Small intestine (tissue), 7 donors: Measurements from ENCODE around the gene BFAR. TPM values are rescaled to one million over a fixed set of nuclear protein-coding genes. Genes with fewer than 3 reads are reported as not detected.
"Not testable (repeated sequence)": the region's sequence is repeated elsewhere in the genome, so short reads cannot be mapped to it uniquely, and the experiment has no call there.

Experiments
- DNase-seq, 2 donors: peaks; one replicate each; pipeline versions ENCODE4 v3.0.0 to v3.0.0-alpha.2; 2013
- FAIRE-seq: peaks from 2 replicates; lab custom pipeline; 2012; peaks lifted over from hg19 to GRCh38; lab: Jason Lieb, UNC
- H3K27ac ChIP-seq, 3 donors: one replicate each; pipeline ENCODE4 v1.5.1; 2013; ENCODE audit warnings: low read length in 2 of 3, mild to moderate bottlenecking in 2 of 3, control low read depth in 1 of 3, inconsistent platforms in 1 of 3, low read depth in 1 of 3, moderate library complexity in 1 of 3
- H3K27me3 ChIP-seq, 3 donors: one replicate each; pipeline ENCODE4 v1.6.1; 2013; ENCODE audit warnings: low read length in 3 of 3, inconsistent platforms in 1 of 3; ENCODE audit not compliant: control insufficient read depth in 3 of 3, insufficient read depth in 3 of 3
- H3K36me3 ChIP-seq, 3 donors: one replicate each; pipeline ENCODE4 v1.6.1; 2013; ENCODE audit warnings: low read length in 3 of 3, inconsistent platforms in 1 of 3, low read depth in 1 of 3, mild to moderate bottlenecking in 1 of 3, moderate library complexity in 1 of 3; ENCODE audit not compliant: control insufficient read depth in 3 of 3, insufficient read depth in 2 of 3
- H3K4me1 ChIP-seq, 3 donors: one replicate each; pipeline ENCODE4 v1.6.1; 2013; ENCODE audit warnings: low read length in 2 of 3, inconsistent platforms in 1 of 3, low read depth in 1 of 3, mild to moderate bottlenecking in 1 of 3, moderate library complexity in 1 of 3; ENCODE audit not compliant: control insufficient read depth in 3 of 3, insufficient read depth in 2 of 3
- H3K4me3 ChIP-seq, 3 donors: one replicate each; pipeline ENCODE4 v1.5.1; 2013; ENCODE audit warnings: low read length in 3 of 3, control low read depth in 1 of 3, inconsistent platforms in 1 of 3, low read depth in 1 of 3, mild to moderate bottlenecking in 1 of 3, moderate library complexity in 1 of 3
- H3K9me3 ChIP-seq, 2 donors: one replicate each; pipeline ENCODE4 v1.6.1; 2013; ENCODE audit warnings: low read depth in 1 of 2, low read length in 1 of 2; ENCODE audit not compliant: control insufficient read depth in 2 of 2, insufficient read depth in 1 of 2
- WGBS, 3 donors: extraction: QIAGEN DNeasy Blood & Tissue Kit; methylation state at CpG; one replicate each; pipeline ENCODE4 v1.1.7; 2013; 5-methylcytosine and 5-hydroxymethylcytosine counted together
- polyA plus RNA-seq, 4 donors: library from polyadenylated mRNA; stranded (reverse) in 3 of 4; unstranded in 1 of 4; fragments of 200-250 nt in 3 of 4; fragments of 120-200 nt in 1 of 4; gene quantifications; one replicate each; pipeline versions ENCODE4 v1.2.1 to v1.2.3, GENCODE V29; 2013
- donor health status: healthy with polysubstance abuse.
- donor health status: control.
- donor health status: control.
- donor health status: Bipolar disorder and iron deficiency.
- donor health status: healthy.

The BFAR gene
- polyA plus RNA-seq, 4 donors, result 38.9 to 62.1 (median 43.7) TPM

GRCh38 chr16:14668556-14669223 is 35.9 kb downstream of the BFAR start:
- Histone ChIP-seq H3K4me3 (no peak overlapping the region), H3K4me1 (peaks cover 0 to 14% (median 3%) of the 10 kb centered on the region in 3 donors), H3K27ac (peak overlapping the region in 2 of 3 donors; percentile 75 to 85), H3K36me3 (peaks cover 13 to 38% (median 13%) of the 10 kb centered on the region in 3 donors), H3K27me3 (no peaks in the 10 kb centered on the region), H3K9me3 (no peaks in the 10 kb centered on the region)
- FAIRE-seq (no peak), DNase-seq (peak in 1 of 2 donors; percentile 89)
- WGBS, 3 donors, result 17 to 56% (median 43%) methylated on average over 7 of the region's 7 CpGs

DNA sequence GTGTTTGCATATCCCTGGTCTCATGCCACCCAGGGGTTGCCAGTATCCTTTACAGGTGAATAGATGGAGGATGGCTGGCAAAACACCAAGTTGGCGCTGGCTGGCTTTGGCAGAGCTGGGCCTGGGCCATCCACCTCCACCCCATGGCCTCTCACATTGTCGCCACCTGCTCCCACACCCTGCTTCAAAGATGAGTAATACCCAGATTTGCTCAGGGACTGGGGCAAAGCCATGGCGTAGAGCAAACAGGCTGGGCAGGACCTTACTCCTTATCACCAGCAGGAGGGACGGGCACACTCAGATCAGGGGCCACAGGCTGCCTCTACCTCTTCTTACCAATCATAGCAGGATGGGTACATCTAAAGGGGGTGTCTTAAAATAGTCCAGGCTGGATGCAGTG is 37.0 kb downstream of the BFAR start:
- H3K36me3 ChIP-seq, result peaks cover 10 to 30% (median 13%) of the 10 kb centered on the region in 3 donors
- H3K9me3 ChIP-seq, result no peaks in the 10 kb centered on the region
- H3K4me1 ChIP-seq, result peaks cover 0 to 14% (median 3%) of the 10 kb centered on the region in 3 donors
- peak overlapping the region in 2 of 3 donors; percentile 14 to 88 for H3K27ac ChIP-seq
- DNase-seq (peak in 1 of 2 donors; percentile 95), FAIRE-seq (no peak)
- H3K4me3 ChIP-seq, result no peak overlapping the region
- 11 to 64% (median 25%) methylated on average over 4 of the region's 4 CpGs for WGBS, 3 donors
- no peaks in the 10 kb centered on the region for H3K27me3 ChIP-seq

GRCh38 chr16:14672403-14672971 is 39.7 kb downstream of the BFAR start:
- DNase-seq, result peak in 1 of 2 donors; percentile 67
- H3K9me3 ChIP-seq, result no peaks in the 10 kb centered on the region
- H3K36me3 ChIP-seq, result peaks cover 3 to 15% (median 4%) of the 10 kb centered on the region in 3 donors
- no peak overlapping the region for H3K4me3 ChIP-seq
- no peak for FAIRE-seq
- no peaks in the 10 kb centered on the region for H3K27me3 ChIP-seq
- peaks cover 0 to 11% (median under 1%) of the 10 kb centered on the region in 3 donors for H3K4me1 ChIP-seq
- 20 to 44% (median 35%) methylated on average over 7 of the region's 7 CpGs for WGBS, 3 donors
- H3K27ac ChIP-seq, result peak overlapping the region in 2 of 3 donors; percentile 14 to 73

DNA sequence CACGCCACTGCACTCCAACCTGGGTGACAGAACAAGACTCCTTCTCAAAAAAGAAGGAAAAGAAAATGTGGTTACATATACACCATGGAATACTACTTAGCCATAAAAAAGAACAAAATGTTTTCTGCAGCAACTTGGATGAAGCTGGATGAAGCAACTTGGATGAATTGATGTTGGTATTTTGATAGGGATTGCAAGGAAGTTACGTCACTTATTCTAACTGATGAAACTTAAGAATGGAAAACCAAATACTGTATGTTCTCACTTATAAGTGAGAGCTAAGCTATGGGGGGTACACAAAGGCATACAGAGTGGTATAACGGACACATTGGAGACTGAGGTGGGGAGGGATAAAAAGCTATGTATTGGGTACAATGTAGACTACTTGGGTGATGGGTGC is 43.9 kb downstream of the BFAR start:
- DNase-seq (no peak), FAIRE-seq (no peak)
- H3K27me3 ChIP-seq, result no peaks in the 10 kb centered on the region
- H3K4me3 ChIP-seq, result no peak overlapping the region
- no peaks in the 10 kb centered on the region for H3K36me3 ChIP-seq
- 88 to 92% (median 90%) methylated on average over 3 of the region's 3 CpGs for WGBS, 3 donors
- H3K9me3 ChIP-seq, result no peaks in the 10 kb centered on the region
- no peak overlapping the region for H3K27ac ChIP-seq
- H3K4me1 ChIP-seq, result peaks cover 0 to 5% (median 0%) of the 10 kb centered on the region in 3 donors

GRCh38 chr16:14677627-14678026 is 44.9 kb downstream of the BFAR start:
- FAIRE-seq, result no peak
- DNase-seq, result no peak
- peaks cover 0 to under 1% (median 0%) of the 10 kb centered on the region in 3 donors for H3K4me1 ChIP-seq

DNA sequence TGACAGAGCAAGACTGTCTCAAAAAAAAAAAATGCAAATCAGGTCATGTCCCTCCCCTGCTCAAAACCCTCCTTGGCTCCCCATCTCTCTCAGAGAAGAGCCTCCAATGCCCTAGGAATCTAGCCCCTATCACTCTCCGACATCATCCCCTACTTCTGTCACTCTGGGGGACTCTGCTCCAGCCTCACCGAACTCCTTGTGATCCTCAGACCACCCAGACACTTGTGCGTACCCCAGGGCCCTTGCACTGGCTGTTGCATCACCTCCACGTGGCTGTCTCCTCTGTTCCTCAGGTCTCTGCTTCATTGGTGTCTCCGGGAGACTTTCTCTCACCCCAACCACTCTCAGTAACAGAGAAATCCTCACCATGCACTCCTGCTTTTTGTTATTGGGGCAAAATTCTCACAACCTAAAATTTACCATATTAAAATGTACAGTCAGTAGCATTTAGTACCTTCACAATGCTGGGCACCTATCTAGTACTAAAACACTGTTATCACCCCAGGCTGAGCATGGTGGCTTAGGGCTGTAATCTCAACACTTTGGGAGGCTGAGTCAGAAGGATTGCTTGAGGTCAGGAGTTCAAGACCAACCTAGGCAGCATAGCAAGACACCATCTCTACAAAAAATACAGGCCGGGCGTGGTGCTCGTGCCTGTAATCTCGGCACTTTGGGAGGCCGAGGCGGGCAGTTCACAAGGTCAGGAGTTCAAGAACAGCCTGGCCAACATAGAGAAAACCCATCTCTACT is 46.2 kb downstream of the BFAR start:
- Histone ChIP-seq H3K36me3 (no peaks in the 10 kb centered on the region), H3K4me1 (no peaks in the 10 kb centered on the region), H3K27me3 (no peaks in the 10 kb centered on the region), H3K4me3 (no peak overlapping the region), H3K27ac (no peak overlapping the region), H3K9me3 (no peaks in the 10 kb centered on the region)
- WGBS, 3 donors, result 73 to 81% (median 80%) methylated on average over 11 of the region's 11 CpGs
- FAIRE-seq, result no peak
- no peak for DNase-seq

More at GRCh38 chr16:14677627-14678026, 44.9 kb downstream of the BFAR start:
- H3K4me3 ChIP-seq, result no peak overlapping the region
- no peaks in the 10 kb centered on the region for H3K27me3 ChIP-seq
- WGBS, 3 donors, result 93 to 98% (median 95%) methylated on average over 5 of the region's 5 CpGs
- no peak overlapping the region for H3K27ac ChIP-seq
- no peaks in the 10 kb centered on the region for H3K9me3 ChIP-seq
- H3K36me3 ChIP-seq, result no peaks in the 10 kb centered on the region

DNA sequence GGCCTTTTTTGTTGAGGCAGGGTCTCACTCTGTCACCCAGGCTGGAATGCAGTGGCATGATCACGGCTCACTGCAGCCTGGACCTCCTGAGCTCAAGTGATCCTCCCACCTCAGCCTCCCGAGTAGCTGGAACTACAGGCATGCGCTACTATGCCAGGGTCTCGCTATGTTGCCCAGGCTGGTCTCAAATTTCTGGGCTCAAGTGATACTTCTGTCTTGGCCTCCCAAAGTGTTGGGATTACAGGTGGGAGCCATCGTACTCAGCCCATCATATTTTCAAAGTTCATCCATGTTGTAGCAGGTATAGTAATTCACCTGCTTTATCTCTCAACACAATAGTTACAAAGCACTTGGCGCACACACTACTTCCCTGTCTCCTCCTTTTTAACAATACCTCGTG is 47.6 kb downstream of the BFAR start:
- not testable (repeated sequence) for DNase-seq, H3K9me3 ChIP-seq, H3K4me3 ChIP-seq, H3K27ac ChIP-seq, H3K4me1 ChIP-seq, H3K27me3 ChIP-seq, H3K36me3 ChIP-seq, FAIRE-seq
- WGBS, 3 donors, result 84 to 86% (median 85%) methylated on average over 7 of the region's 7 CpGs

GRCh38 chr16:14681115-14681514 is 48.4 kb downstream of the BFAR start:
- Histone ChIP-seq H3K9me3 (no peaks in the 10 kb centered on the region), H3K27ac (no peak overlapping the region), H3K36me3 (no peaks in the 10 kb centered on the region), H3K27me3 (no peaks in the 10 kb centered on the region), H3K4me3 (no peak overlapping the region), H3K4me1 (no peaks in the 10 kb centered on the region)
- WGBS, 3 donors, result 91 to 99% (median 95%) methylated on average over 4 of the region's 4 CpGs
- DNase-seq (no peak), FAIRE-seq (no peak)
